Ascending aorta (tissue), 2 donors: Measurements from ENCODE around the gene SGSM2. TPM values are rescaled to one million over a fixed set of nuclear protein-coding genes. Genes with fewer than 3 reads are reported as not detected.

Source experiments
- DNase-seq, 2 donors: peaks; one replicate each; pipeline ENCODE4 v3.0.0-alpha.2; 2019; ENCODE audit warnings: low spot score in 2 of 2
- H3K27ac ChIP-seq, 2 donors: fragments of 200-600 bp; sonication (generic); one replicate each; pipeline ENCODE4 v1.5.1; 2016 to 2017; ENCODE audit warnings: mild to moderate bottlenecking in 1 of 2
- H3K27me3 ChIP-seq: fragments of 200-600 bp; sonication (generic); one replicate; pipeline ENCODE4 v1.5.1; 2017
- H3K36me3 ChIP-seq, 2 donors: fragments of 200-600 bp; sonication (generic); one replicate each; pipeline ENCODE4 v1.5.1; 2016
- H3K4me1 ChIP-seq, 2 donors: fragments of 200-600 bp; sonication (generic); one replicate each; pipeline ENCODE4 v1.5.1; 2016 to 2017; ENCODE audit warnings: mild to moderate bottlenecking in 1 of 2
- H3K4me3 ChIP-seq, 2 donors: fragments of 200-600 bp; sonication (generic); one replicate each; pipeline ENCODE4 v1.5.1; 2016 to 2017; ENCODE audit warnings: mild to moderate bottlenecking in 1 of 2
- H3K9me3 ChIP-seq, 2 donors: fragments of 200-600 bp; sonication (generic); one replicate each; pipeline ENCODE4 v1.5.1; 2016
- CTCF ChIP-seq, 3 experiments: fragments of 200-600 bp in 2 of 3; fragments of 450-650 bp in 1 of 3; sonication (generic) in 2 of 3; IDR thresholded peaks; one replicate each; pipeline ENCODE4 v1.5.1; 2016 to 2019; ENCODE audit warnings: antibody characterized with exemption in 3 of 3, mild to moderate bottlenecking in 1 of 3, moderate library complexity in 1 of 3
- intact Hi-C: fragments of 100-400 bp; cut with DNase I; formaldehyde crosslinking; loops from one replicate; pipeline ENCODE4 v1.15.1; 2023
- total RNA-seq: library from RNA; depleted of rRNA; stranded (reverse); fragments of >200 nt; gene quantifications from one replicate; pipeline ENCODE4 v1.1.0, GENCODE V29; 2016

SGSM2 gene
- total RNA-seq, 1 donor from 2014 or later, result 127 TPM

- H3K4me1 ChIP-seq, result peaks cover 0 to under 1% of the 10 kb centered on the region in 2 donors
- H3K9me3 ChIP-seq, result no peaks in the 10 kb centered on the region
- no peak overlapping the region for H3K27ac ChIP-seq
- H3K4me3 ChIP-seq, result no peak overlapping the region
- no peaks in the 10 kb centered on the region for H3K27me3 ChIP-seq
- no peak for DNase-seq
- TF ChIP-seq CTCF (IDR thresholded peaks at IDR 0.05), result no peak
- H3K36me3 ChIP-seq, result peaks cover 52 to 76% of the 10 kb centered on the region in 2 donors
- intact Hi-C loops, result no loop called here
Observed at GRCh38 chr17:2377659-2378058, 40.4 kb downstream of the SGSM2 start.

- no peak for TF ChIP-seq CTCF (IDR thresholded peaks at IDR 0.05)
- DNase-seq, result no peak
- Histone ChIP-seq H3K27ac (no peak overlapping the region), H3K27me3 (no peaks in the 10 kb centered on the region), H3K4me3 (no peak overlapping the region), H3K4me1 (peaks cover 0 to 4% of the 10 kb centered on the region in 2 donors), H3K9me3 (no peaks in the 10 kb centered on the region), H3K36me3 (peaks cover 42 to 67% of the 10 kb centered on the region in 2 donors)
- intact Hi-C loops, result no loop called here
Observed at GRCh38 chr17:2378905-2379304, 41.6 kb downstream of the SGSM2 start.

GRCh38 chr17:2379489-2380225 is 42.4 kb downstream of the SGSM2 start:
- Histone ChIP-seq H3K36me3 (peaks cover 41 to 63% of the 10 kb centered on the region in 2 donors), H3K27ac (no peak overlapping the region), H3K27me3 (no peaks in the 10 kb centered on the region), H3K4me3 (no peak overlapping the region), H3K9me3 (no peaks in the 10 kb centered on the region), H3K4me1 (peaks cover 0 to 4% of the 10 kb centered on the region in 2 donors)
- intact Hi-C loops, result no loop called here
- no peak for DNase-seq
- no peak for TF ChIP-seq CTCF (IDR thresholded peaks at IDR 0.05)

- TF ChIP-seq CTCF (IDR thresholded peaks at IDR 0.05), result no peak
- no peaks in the 10 kb centered on the region for H3K9me3 ChIP-seq
- peaks cover 0 to 4% of the 10 kb centered on the region in 2 donors for H3K4me1 ChIP-seq
- DNase-seq, result no peak
- intact Hi-C loops, result no loop called here
- H3K36me3 ChIP-seq, result peaks cover 36 to 58% of the 10 kb centered on the region in 2 donors
- no peaks in the 10 kb centered on the region for H3K27me3 ChIP-seq
- no peak overlapping the region for H3K4me3 ChIP-seq
- no peak overlapping the region for H3K27ac ChIP-seq
Observed at GRCh38 chr17:2380226-2380922, 43.1 kb downstream of the SGSM2 start.

GRCh38 chr17:2380950-2381649 is 43.8 kb downstream of the SGSM2 start:
- H3K4me1 ChIP-seq, result peaks cover 0 to 4% of the 10 kb centered on the region in 2 donors
- TF ChIP-seq CTCF (IDR thresholded peaks at IDR 0.05), result no peak
- no peaks in the 10 kb centered on the region for H3K27me3 ChIP-seq
- H3K36me3 ChIP-seq, result peaks cover 29 to 58% of the 10 kb centered on the region in 2 donors
- no peaks in the 10 kb centered on the region for H3K9me3 ChIP-seq
- H3K4me3 ChIP-seq, result no peak overlapping the region
- no peak for DNase-seq
- intact Hi-C loops, result no loop called here
- no peak overlapping the region for H3K27ac ChIP-seq
